ENCODE results near the gene METTL4. TPM values are rescaled to one million over a fixed set of nuclear protein-coding genes. Genes with fewer than 3 reads are reported as not detected.
A peak's percentile ranks its signal among the peaks of the same experiment; 100 is the strongest.

METTL4 gene, protein sequence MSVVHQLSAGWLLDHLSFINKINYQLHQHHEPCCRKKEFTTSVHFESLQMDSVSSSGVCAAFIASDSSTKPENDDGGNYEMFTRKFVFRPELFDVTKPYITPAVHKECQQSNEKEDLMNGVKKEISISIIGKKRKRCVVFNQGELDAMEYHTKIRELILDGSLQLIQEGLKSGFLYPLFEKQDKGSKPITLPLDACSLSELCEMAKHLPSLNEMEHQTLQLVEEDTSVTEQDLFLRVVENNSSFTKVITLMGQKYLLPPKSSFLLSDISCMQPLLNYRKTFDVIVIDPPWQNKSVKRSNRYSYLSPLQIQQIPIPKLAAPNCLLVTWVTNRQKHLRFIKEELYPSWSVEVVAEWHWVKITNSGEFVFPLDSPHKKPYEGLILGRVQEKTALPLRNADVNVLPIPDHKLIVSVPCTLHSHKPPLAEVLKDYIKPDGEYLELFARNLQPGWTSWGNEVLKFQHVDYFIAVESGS
- total RNA-seq = 7.9 and 11.0 TPM in 2 replicates

DNA sequence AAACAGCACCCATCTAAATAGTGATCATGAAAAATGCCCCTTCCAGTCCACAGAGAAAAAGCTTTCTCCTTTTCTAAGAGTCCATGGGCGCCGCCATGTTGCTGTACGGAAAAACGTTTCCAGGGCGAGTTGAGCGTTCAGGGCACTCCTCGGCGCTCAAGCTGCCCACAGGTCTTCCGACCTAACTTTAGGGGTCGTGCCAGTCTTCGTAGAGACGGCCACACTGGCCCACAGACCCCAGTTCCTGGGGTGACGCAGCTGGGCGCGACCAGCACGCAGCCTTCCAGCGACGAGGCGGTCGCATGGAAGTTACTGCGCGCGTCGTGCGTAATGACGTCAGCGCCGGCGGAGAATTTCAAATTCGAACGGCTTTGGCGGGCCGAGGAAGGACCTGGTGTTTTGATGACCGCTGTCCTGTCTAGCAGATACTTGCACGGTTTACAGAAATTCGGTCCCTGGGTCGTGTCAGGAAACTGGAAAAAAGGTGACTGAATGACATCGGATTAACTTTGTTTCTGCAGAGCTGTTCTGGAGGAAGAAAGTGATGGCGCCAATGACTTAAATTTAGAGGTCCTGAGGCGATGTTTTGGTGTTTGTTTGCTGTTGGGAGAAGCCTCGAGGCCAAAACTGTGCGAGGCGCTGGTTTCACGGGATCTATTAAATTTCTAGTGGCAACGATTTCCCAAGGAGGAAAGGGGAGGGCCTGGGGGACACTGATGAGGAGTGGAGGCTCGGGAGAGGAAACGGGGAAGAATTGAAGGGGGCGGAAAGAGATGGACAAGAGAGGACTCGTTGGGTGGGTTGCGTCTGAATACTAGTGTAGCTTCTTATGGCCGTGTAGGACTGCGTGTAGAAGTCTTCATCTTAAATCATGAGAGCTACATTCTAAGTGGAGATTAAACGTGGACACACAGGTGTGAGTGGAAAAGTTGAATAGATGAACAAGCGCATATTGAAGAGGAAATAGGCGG, at the start of gene METTL4, which contains the start of gene NDC80:
Gene METTL4, minus strand, starts transcription at position 306 of the 971 bp plus-strand sequence. CDS start 4,289 bp downstream, outside the sequence.
Gene NDC80, plus strand, starts transcription at position 358 of the 971 bp plus-strand sequence. CDS start 1,429 bp downstream, outside the sequence.
- no peaks in the 10 kb centered on the region for H3K27me3 ChIP-seq (ENCODE audit: control insufficient read depth, insufficient read depth, low read length)
- DNase-seq (ENCODE audit: low read depth) = peak; percentile 54
- H3K4me3 ChIP-seq (ENCODE audit: low read depth, low read length) = peak within 1 kb of the TSS; percentile 74
- no peaks in the 10 kb centered on the region for H3K36me3 ChIP-seq (ENCODE audit: control insufficient read depth, insufficient read depth, low read length)
- TF ChIP-seq, protein P1, sequence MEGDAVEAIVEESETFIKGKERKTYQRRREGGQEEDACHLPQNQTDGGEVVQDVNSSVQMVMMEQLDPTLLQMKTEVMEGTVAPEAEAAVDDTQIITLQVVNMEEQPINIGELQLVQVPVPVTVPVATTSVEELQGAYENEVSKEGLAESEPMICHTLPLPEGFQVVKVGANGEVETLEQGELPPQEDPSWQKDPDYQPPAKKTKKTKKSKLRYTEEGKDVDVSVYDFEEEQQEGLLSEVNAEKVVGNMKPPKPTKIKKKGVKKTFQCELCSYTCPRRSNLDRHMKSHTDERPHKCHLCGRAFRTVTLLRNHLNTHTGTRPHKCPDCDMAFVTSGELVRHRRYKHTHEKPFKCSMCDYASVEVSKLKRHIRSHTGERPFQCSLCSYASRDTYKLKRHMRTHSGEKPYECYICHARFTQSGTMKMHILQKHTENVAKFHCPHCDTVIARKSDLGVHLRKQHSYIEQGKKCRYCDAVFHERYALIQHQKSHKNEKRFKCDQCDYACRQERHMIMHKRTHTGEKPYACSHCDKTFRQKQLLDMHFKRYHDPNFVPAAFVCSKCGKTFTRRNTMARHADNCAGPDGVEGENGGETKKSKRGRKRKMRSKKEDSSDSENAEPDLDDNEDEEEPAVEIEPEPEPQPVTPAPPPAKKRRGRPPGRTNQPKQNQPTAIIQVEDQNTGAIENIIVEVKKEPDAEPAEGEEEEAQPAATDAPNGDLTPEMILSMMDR (IDR thresholded peaks at IDR 0.05; ENCODE audit: insufficient read depth, low read length, poor library complexity, severe bottlenecking) = no peak

DNA sequence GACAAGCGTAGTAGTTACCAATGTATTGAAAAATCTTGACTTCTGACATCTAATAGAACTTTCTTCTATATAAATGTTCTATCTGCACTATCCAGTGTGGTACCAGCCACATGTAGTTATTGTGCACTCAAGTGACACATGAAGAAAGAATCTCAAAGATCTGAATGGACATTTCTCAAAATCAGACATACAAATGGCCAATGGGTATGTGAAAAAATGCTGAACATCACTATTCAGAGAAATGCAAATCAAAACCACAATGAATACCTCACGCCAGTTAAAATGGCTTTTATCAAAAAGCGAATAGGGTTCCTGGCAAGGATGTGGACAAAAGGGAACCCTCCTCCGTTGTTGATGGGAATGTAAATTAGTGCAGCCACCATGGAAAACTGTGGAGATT, 46.7 kb upstream of the METTL4 start:
- TF ChIP-seq, protein P1 (IDR thresholded peaks at IDR 0.05; ENCODE audit: insufficient read depth, low read length, poor library complexity, severe bottlenecking) = no peak
- Histone ChIP-seq H3K4me3 (ENCODE audit: low read depth, low read length) (no peak overlapping the region), H3K27me3 (ENCODE audit: control insufficient read depth, insufficient read depth, low read length) (no peaks in the 10 kb centered on the region), H3K36me3 (ENCODE audit: control insufficient read depth, insufficient read depth, low read length) (peaks cover 2% of the 10 kb centered on the region)
- DNase-seq (ENCODE audit: low read depth) = no peak

DNA sequence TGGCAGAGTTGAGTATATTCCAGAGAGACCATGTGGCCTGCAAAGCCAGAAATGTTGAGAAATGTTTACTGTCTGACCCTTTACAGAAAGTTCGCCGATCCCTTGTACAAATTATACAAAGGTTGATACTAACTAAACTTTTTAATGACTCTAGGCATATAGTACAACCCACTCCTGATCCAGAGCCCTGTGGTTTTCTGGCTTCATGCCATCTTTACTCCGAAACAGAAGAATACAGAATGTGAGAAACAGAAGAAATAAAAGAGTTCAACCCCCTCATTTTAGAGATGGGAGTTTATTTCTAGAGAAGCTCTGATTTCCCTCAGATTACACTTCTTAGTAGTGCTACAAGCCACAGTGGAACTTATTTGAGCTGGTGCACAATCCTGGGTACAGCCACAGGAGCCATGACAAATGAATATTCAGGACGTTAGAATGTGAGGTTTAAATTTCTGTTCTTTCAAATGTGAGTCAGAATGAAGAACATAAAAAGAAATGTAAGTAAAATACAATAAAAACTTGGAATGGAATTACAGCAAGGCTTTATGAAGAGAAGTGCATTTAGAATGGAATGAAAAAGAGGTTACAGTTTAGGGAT, 46.2 kb upstream of the METTL4 start:
- no peaks in the 10 kb centered on the region for H3K27me3 ChIP-seq (ENCODE audit: control insufficient read depth, insufficient read depth, low read length)
- TF ChIP-seq, protein P1 (IDR thresholded peaks at IDR 0.05; ENCODE audit: insufficient read depth, low read length, poor library complexity, severe bottlenecking) = no peak
- DNase-seq (ENCODE audit: low read depth) = no peak
- H3K36me3 ChIP-seq (ENCODE audit: control insufficient read depth, insufficient read depth, low read length) = peaks cover 2% of the 10 kb centered on the region
- H3K4me3 ChIP-seq (ENCODE audit: low read depth, low read length) = no peak overlapping the region

DNA sequence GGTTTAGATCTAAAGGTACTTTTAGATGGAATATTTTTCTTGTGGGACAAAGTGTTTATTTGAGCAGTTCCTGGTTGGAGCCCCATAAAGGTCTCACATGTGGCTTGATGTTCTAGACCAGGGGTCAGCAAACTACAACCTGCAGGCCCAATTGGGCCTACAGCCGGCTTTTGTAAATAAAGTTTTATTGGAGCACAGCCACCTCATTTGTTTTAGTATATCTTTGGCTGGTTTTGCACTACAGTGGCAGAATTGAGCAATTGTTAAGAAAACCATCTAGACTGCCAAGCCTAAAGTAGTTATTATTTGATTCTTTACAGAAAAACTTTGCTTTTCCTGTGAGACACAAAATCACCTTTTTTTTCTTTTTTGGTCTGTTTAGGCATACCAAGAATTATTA, 41.7 kb upstream of the METTL4 start:
- H3K27me3 ChIP-seq (ENCODE audit: control insufficient read depth, insufficient read depth, low read length) = no peaks in the 10 kb centered on the region
- DNase-seq (ENCODE audit: low read depth) = no peak
- H3K4me3 ChIP-seq (ENCODE audit: low read depth, low read length) = no peak overlapping the region
- TF ChIP-seq, protein P1 (IDR thresholded peaks at IDR 0.05; ENCODE audit: insufficient read depth, low read length, poor library complexity, severe bottlenecking) = no peak
- peaks cover 2% of the 10 kb centered on the region for H3K36me3 ChIP-seq (ENCODE audit: control insufficient read depth, insufficient read depth, low read length)

DNA sequence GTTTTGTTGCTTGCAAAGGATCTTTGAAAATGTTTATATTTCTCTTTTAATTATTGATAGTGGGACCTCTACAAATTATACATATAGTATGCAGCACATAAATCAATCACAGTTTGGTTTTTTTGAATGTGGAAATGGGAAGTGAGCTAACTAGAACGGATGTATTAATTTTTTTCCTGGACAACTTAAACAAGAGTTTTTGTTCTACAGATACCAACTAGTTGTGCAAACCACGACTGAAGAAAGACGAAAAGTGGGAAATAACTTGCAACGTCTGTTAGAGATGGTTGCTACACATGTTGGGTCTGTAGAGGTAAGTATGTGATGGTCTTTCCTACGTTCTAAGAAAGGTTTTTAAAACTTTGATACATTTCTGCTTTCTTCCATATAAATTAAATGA, 39.2 kb upstream of the METTL4 start:
- TF ChIP-seq, protein P1 (IDR thresholded peaks at IDR 0.05; ENCODE audit: insufficient read depth, low read length, poor library complexity, severe bottlenecking) = no peak
- no peak for DNase-seq (ENCODE audit: low read depth)
- H3K4me3 ChIP-seq (ENCODE audit: low read depth, low read length) = no peak overlapping the region
- peaks cover 2% of the 10 kb centered on the region for H3K36me3 ChIP-seq (ENCODE audit: control insufficient read depth, insufficient read depth, low read length)
- no peaks in the 10 kb centered on the region for H3K27me3 ChIP-seq (ENCODE audit: control insufficient read depth, insufficient read depth, low read length)

All from kidney epithelial cell (primary cell).